HG03460 (cell line): ENCODE measurements around the gene LRP2BP.
A peak's percentile ranks its signal among the peaks of the same experiment; 100 is the strongest.

Experiments
- ATAC-seq: cut with Tn5 transposase; IDR thresholded peaks from one replicate; pipeline ENCODE4 v1.9.1; 2021; ENCODE audit not compliant: unreplicated experiment

The LRP2BP gene

DNA sequence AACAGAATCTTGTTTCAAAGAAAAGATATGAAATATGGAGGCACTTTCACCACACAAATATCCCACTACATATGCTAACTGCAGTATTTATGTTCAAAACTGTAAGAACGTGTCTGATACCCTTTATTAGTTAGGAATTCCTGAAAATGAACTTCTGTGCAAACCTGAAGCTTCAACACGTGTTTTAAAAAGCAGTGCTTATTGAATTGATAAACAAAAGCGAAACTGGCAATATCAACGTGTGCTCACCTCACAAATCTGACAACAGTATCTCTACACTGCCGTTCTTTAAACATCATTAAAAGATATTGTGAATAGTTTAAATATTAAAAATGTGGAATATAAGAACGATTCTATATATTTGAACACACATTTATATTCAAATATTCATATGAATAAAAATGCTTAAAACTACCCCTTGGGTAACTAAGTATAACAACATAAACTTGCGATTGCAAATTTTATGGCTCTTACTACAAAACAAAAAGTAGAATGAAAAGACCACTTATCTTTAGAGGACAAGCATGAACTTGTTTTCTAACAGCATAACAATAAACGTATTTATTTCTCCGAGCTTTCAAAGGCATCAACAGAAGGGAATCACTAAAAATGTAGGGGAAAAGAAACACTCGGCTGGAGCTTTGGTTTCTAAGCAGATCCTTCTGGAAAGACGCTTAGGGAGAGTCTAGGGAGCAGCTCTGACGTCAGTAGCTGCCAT lies at the start of gene LRP2BP:
Gene LRP2BP, minus strand, starts transcription at position 687 of the 718 bp plus-strand sequence. CDS start 17,738 bp downstream, outside the sequence.
- ATAC-seq: no peak

DNA sequence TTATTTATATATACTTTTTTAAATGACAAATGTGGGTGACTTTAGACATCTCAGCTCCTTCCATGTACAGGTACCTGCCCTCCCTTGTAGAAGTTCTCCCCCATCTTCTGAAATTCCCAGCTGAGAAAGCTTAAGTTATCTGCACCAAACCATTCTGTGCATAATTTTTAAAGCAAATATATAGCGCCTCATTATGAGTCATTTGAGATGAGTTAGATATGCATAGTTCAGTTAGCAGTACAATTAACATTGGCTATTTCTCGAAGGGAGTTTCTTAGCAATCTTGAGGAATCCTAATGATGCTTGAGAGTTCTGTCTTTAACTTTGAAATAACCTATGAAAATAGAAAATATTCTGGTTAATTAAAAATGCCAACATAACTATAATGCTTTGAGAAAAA lies 49.5 kb upstream of the LRP2BP start:
- ATAC-seq: no peak

DNA sequence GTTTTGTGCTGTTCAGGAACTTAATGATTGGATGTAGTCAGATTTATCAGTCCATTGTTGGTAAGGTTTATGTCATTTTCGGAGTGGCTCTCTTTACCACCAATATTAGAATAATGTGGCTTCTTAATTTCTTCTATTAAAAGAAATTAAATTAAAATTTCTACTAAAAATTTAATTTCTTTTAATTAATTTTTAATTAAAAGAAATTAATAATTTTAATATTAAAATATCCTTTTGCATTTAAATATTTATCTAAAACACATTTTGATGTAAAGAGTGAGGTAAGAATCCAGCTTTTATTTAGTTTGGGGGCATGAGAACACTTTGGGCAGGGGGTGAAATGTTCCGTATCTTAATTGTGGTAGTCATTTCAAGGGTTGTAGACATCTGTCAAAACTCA lies 45.8 kb upstream of the LRP2BP start:
- no peak for ATAC-seq

DNA sequence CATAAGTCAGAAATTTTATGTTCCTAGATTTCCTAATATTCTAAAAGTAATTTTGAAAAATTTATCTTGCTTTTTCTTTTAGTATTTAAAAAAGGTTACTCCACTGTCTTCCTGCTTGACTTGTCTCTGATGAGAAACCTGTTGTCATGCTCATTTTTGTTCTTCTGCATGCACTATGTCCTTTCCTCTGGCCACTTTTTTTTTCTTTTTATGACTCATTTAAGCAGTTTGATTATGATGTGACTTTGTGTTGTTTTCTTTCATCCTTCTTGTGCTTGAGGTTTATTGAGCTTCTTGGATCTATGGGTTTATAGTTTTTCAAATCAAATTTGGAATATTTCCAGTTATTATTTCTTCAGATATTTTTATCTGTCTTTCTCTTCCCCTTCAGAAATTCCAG lies 42.1 kb upstream of the LRP2BP start:
- ATAC-seq: no peak

DNA sequence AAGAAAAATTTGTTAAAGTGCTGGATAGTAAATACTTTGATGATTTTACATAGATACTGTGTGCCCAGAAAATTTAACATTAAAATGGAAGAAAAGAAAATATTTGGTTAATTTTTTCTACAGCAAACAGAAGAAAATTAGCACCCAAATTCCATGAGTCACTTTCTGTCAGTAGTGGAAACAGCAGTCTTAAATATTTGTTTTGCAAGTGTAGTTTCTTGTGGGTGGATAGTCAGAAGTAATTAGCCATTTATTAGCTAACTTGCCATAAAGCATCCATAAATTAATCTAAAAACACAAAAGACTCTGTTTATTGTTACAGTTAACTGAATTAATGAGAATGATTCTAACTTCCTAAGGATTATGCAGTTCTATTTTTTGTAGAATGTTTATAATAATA lies 39.7 kb upstream of the LRP2BP start:
- no peak for ATAC-seq

DNA sequence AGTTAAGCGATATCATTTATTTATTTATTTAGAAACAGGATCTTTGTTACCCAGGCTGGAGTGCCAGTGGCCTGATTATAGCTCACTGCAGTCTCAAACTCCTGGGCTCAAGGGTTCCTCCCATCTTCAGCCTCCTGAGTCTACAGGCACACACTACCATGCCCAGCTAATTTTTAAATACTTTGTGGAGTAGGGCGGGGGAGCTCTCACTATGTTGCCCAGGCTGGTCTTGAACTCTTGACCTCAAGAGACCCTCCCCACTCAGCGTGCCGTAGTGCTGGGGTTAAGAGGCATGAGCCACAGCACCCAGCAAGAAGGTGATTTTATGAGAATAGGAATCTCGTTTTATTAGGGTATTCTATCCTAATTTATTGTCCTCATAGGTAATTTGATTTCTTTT lies 33.9 kb upstream of the LRP2BP start:
- ATAC-seq: no peak

DNA sequence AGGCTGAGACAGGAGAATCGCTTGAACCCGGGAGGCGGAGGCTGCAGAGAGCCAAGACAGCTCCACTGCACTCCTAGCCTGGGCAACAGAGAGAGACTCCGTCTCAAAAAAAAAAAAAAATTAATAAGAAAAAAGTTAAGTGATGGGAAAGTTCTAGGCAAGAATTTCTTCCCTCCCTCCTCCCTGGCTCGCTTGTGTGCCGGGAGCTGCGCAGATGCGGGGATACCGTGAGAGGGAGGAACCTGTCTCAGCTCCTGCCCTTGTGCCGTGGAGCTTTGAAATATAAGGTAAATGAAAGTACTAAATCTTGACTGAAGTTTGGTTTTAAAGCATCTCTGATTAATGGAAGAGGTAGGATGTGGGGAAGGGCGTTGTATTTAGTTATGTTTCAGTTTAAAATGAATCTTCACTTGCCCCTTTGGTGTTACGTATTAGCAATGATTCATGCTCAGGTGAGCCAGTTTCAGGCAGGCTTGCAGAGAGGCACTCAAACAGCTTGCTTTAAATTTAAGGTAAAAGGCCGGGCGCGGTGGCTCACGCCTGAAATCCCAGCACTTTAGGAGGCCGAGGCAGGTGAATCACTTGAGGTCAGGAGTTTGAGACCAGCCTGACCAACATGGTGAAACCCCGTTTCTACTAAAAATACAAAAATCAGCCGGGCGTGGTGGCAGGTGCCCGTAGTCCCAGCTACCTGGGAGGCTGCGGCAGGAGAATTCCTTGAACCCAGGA lies 31.4 kb upstream of the LRP2BP start:
- no peak for ATAC-seq

DNA sequence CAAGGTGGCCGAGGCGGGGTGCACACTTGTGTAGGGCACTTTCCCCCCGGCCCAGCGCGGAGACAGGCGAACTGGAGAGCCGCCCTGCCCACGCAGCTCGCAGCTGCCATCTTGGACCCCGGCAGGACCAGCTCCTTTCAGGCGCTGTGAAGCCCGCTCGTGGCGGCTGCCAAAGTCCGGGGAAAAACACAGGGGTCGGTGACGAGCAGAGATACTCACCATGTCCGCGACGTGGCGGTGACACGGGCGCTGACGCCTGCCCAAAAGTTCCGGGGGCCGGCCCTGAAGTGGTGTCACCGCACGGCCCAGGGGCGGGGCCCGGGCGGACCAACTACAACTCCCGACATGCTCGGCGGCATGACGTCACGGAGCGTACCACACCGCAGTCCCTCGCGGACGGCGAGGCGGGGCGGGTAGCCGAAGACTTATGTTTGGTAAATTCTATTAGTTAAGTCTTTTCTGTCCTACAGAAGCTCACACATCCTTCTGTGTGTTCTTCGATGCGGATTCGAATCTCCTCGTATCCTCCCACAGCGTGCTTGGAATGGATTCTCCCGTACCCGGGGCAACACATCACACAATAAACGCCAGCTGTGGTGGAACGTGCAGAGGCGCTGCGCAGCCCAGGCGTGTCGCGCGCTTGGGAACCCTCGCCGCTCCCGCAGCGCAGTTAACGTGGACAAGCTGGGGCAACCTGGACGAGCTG lies 30.1 kb upstream of the LRP2BP start, which contains the start of gene UFSP2:
Gene UFSP2, minus strand, starts transcription at position 318 of the 706 bp plus-strand sequence. Its CDS starts 96 bp downstream, at position 222.
- ATAC-seq: peak; percentile 92

DNA sequence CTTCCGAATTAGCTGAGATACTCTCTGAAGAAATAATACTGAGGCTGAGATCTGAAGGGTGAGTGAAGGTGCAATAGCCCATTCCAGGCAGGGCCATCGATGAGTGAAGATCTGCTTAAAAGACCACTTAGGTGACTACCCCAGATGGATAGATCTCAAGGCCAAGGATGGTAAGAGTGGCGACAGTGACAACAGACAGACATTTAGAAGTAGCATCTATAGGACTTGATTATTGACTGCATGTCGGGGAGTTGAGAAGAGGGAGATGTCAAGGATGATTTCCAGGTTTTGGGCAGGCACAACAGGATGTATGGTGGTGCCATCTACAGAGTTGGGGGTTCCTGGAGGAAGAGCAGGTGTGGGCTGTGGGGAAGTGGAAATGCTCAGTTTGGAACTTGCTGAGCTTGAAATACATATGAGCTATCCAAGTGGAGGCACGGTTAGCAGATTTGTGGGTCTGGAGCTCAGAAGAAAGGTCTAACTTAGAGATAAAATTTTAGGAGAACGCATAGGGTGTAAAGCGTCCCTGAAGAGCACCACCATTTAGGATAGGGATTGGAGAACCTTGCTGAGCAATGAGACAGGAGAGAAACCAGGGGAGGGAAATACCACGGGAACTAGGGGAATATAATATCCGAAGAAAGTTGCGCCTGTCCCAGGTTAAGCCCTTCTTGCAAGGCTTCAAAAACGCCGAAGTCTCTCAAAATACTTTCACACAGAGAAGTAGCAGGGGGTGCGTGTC lies 29.4 kb upstream of the LRP2BP start:
- peak; percentile 9 for ATAC-seq

DNA sequence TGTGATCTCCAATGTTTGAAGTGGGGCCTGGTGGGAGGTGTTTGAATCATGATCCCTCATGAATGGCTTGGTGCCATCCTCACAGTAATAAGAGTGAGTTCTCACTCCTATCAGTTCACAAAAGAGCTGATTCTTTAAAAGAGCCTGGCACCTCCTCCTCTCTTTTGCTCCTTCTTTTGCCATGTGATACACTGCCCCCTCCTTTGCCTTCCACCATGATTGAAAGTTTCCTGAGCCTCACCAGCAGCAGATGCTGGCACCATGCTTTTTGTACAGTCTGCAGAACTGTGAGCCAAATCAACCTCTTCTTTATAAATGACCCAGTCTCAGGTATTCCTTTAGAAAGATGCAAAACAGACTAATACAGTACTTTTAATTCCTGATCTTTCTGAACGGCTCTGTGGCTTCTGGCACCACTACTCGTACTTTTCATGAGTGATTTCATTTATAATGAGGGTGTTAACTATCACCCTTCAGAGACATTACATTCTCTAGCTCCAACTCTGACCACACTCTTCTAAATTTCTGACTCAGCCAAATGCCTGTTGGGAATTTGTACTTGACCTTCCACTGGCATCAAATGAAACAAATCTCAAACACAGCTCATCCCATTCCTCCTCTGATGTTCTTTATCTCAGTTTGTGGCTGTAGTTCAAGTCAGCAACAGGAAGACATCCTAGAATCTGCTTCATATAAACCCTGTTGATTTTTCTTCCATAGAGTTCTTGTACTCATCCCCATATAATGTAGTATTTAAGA lies 25.8 kb upstream of the LRP2BP start:
- ATAC-seq: no peak

DNA sequence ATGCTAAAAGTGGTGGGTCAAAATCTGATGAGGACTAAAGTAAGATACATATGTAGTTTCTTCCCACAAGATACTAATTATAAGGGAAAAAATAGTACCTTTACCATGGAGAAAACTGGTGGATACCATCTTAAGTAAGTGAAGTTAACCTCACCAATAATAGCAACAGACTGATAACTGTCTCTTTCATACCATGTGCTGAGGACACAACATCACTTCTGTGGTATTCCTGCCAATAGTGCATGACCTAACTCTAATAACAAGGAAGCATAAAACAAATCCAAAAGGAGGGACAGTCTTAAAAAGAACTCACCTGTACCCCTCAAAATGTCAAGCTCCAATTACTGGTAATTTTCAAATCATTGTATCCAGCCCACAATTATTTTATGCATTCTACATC lies 21.2 kb upstream of the LRP2BP start:
- no peak for ATAC-seq

DNA sequence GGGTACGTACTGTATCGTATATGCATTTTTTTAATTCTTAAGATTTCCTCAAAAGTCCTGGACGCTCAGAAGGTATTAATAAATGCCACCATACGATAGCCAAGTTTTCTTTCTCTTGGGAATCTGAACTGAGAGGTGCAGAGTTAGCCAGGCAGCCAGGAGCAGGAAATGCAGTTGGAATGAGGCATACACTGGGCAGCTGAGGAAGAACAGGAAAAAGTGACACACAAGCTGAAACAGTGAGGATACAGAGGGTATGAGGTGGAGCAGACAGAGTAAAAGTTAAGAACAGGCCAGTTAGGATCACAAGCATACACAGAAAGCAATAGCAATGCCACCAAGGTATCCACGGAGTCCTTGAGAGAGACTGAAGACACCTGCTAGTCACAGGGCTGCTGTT lies 16.7 kb upstream of the LRP2BP start:
- ATAC-seq: no peak

DNA sequence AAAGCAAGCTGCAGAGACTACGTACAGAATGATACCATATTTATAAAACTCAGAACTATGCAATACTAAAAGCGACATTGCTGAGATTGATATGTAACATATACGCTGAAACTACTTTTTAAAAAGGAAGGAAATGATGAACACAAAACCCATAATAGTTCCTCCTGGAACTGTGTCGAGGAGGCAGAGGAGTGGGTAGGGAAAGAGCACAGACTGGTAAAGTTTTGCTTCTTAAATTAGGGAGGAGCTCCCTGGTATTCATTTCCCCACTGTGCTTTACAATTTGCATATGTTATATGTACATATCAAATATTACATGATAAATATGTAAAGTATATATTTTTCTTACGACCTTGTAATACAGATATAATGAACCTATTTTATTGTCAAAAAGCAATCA lies 16.1 kb upstream of the LRP2BP start:
- ATAC-seq: no peak

DNA sequence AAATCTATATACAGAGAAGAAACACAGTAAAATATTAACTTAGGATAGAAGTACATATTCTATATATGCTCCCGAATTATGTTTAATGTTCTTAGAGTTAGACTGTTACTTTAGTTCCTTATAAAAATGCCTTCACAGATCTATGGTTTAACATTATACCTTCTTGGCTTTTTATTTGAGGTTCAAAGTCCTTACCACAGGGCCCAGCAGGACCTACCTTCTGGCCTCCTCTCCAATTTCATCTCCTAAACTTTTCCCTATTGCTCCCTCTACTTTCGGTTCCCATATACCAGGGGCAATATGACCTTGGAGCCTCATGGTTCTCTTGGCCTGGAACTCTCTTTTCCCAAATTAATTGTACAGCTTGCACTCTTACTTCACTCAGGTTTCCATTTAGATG lies 12.7 kb upstream of the LRP2BP start:
- ATAC-seq: no peak

DNA sequence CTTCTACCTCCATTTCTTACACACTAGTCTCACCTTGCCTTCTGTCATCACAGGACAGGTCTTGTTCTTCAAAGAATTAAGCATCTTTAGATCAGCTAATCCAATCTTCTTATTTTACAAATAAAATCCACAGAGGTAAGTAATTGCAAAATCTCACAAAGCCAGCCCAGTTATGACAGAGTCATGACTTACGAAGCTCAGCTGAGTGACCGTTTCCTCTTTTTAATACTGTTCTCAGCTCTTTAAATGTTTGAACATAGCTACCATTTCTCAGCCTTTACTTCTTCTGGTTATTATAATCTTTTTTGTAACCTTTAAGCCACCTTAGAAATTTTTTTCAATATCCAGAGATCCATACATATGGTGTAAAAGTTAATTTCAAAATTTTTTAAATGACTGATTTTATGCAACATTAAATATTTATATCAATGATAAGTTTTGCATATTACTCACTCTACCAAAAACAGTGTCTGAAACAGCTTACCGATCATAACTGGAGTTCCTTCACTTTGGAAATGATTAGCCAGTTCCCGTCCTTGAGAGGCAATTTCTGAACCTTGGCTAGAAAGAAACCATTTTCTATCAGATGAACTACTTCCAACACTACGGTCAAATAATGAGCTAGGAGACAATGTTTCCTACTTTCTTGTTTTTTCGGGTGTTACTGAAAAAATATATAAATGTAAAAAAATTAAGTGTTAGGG lies 9.7 kb upstream of the LRP2BP start:
- peak; percentile 61 for ATAC-seq

DNA sequence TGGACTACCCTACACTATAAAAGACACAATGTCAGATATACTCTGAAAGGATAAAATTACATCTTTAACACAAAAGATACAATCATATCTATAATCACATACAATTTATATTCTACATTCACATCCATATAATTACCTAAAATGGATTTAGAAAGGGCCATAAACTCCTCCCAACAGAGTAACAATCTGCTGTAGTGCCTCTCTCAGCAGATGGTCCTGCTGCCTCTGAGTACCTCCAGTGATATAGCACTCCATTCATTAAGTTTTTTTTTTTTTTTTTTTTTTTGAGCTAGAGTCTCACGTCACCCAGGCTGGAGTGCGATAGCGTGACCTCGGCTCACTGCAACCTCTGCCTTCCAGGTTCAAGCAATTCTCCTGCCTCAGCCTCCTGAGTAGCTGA lies 8.3 kb upstream of the LRP2BP start:
- no peak for ATAC-seq

DNA sequence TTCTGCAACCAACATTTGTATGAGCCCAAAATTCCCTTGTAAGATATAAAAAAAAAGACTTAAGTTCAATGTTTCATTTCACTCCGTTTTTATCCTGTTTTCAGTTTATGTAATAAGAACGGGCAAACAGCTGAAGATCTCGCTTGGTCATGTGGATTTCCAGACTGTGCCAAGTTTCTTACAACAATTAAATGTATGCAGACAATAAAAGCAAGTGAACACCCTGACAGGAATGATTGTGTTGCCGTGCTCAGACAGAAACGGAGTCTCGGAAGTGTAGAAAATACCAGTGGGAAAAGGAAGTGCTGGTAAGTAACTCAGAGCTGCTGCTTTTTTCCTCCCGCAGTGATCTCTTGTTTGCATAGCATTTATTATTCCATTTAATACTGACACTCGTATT lies 3.7 kb upstream of the LRP2BP start:
- no peak for ATAC-seq

DNA sequence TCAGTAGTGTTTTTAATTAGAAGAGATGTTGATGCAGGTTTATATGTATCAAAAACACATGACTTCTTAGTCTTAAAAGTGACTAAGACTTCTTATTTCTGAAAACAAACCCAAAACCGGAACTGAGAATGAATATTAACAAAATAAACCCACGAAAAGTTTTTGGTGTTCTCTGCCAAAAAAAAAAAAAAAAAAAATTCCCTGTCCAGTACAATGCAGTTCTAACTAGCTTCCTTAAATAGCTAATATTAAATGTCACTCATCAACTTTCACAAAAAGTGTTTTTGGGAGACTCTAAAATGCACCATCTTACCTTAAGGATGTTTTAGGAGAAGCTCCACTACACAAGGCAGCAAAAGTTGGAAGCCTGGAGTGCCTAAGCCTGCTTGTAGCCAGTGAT lies 2.9 kb upstream of the LRP2BP start:
- ATAC-seq: no peak

DNA sequence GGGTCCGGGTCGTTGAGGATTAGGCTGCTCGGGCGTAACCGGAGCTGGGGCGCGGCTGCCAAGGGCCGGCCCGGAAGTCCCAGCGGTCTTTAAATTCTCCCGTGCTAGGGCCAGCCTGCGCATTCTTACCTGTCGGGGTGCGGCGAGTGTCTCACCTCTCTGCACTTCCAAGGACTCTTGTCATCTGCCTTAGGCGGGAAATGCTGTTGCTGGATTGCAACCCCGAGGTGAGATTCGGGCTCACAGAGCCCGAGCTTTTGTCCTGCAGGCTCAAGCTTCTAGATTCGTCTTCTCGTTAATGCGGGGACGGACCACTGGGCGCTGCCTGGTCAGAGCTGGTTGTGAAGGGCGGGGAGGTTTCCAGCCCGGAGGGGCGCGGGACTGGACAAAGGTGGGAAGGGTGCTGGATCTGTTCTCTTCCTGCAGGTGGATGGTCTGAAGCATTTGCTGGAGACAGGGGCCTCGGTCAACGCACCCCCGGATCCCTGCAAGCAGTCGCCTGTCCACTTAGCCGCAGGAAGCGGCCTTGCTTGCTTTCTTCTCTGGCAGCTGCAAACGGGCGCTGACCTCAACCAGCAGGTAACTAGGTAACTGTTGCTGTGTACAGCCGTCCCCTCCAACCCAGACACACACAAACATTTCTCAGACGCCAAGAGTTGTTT lies 1.1 kb upstream of the LRP2BP start, which contains the start of gene ANKRD37:
Gene ANKRD37, plus strand, starts transcription at position 118 of the 662 bp plus-strand sequence. Its CDS starts 83 bp downstream, at position 201.
- peak; percentile 1 for ATAC-seq
